WTC11 (cell line): ENCODE measurements around the gene CPTP. TPM values are rescaled to one million over a fixed set of nuclear protein-coding genes. Genes with fewer than 3 reads are reported as not detected.

Experiments
- ATAC-seq: fragments of 200-7000 bp; cut with Tn5 transposase; 2 replicates; pipeline ENCODE4 v1.10.0; 2021; ENCODE audit warnings: mild to moderate bottlenecking, moderate library complexity
- CTCF ChIA-PET: fragments of 300-600 bp; sonication (Branson Sonifier 250); formaldehyde crosslinking; loops from one replicate; lab custom pipeline; 2021; ENCODE audit warnings: antibody characterized with exemption; lab: Charles Lee
- POLR2A ChIA-PET: fragments of 350-600 bp; sonication (Branson Sonifier 250); formaldehyde crosslinking; loops from one replicate; lab custom pipeline; 2021; ENCODE audit warnings: antibody characterized with exemption; lab: Charles Lee
- DNase-seq: peaks from one replicate; pipeline ENCODE4 v3.0.0; 2021; ENCODE audit warnings: low spot score
- H3K27ac Mint-ChIP-seq: 2 replicates; pipeline ENCODE4 v1.8.0; 2021; ENCODE audit warnings: mixed read lengths
- H3K27me3 Mint-ChIP-seq: 2 replicates; pipeline ENCODE4 v1.8.0; 2021; ENCODE audit warnings: low read depth, mild to moderate bottlenecking, moderate library complexity, mixed read lengths
- H3K36me3 Mint-ChIP-seq: 2 replicates; pipeline ENCODE4 v1.8.0; 2021; ENCODE audit warnings: mixed read lengths
- H3K4me1 Mint-ChIP-seq: 2 replicates; pipeline ENCODE4 v1.8.0; 2022; ENCODE audit warnings: mixed read lengths
- H3K4me3 Mint-ChIP-seq: 2 replicates; pipeline ENCODE4 v1.8.0; 2021; ENCODE audit warnings: mild to moderate bottlenecking, moderate library complexity, mixed read lengths
- H3K9me3 Mint-ChIP-seq: 2 replicates; pipeline ENCODE4 v1.8.0; 2021; ENCODE audit warnings: mixed read lengths
- ARID4B ChIP-seq: sonication (generic); formaldehyde crosslinking; IDR thresholded peaks from 2 replicates; pipeline ENCODE4 v1.8.0; 2023; ENCODE audit warnings: missing genetic modification reagents, mild to moderate bottlenecking, borderline replicate concordance
- ESRRA ChIP-seq: sonication (generic); formaldehyde crosslinking; IDR thresholded peaks from 2 replicates; pipeline ENCODE4 v1.8.1; 2022; ENCODE audit warnings: mild to moderate bottlenecking, missing genetic modification reagents, borderline replicate concordance
- FOXP1 ChIP-seq: sonication (generic); formaldehyde crosslinking; IDR thresholded peaks from 2 replicates; pipeline ENCODE4 v1.8.0; 2022; ENCODE audit warnings: missing genetic modification reagents, mild to moderate bottlenecking, moderate library complexity, borderline replicate concordance
- HMGXB4 ChIP-seq: sonication (generic); formaldehyde crosslinking; IDR thresholded peaks from 2 replicates; pipeline ENCODE4 v1.8.1; 2023; ENCODE audit warnings: mild to moderate bottlenecking, moderate library complexity, missing genetic modification reagents
- KAT7 ChIP-seq: sonication (generic); formaldehyde crosslinking; IDR thresholded peaks from 2 replicates; pipeline ENCODE4 v1.8.1; 2023; ENCODE audit warnings: missing genetic modification reagents, mild to moderate bottlenecking, borderline replicate concordance
- RORB ChIP-seq: fragments of 250-450 bp; sonication (Bioruptor Pico); IDR thresholded peaks from 2 replicates; pipeline ENCODE4 v1.9.0; 2021; ENCODE audit warnings: mild to moderate bottlenecking
- TCF7 ChIP-seq: sonication (generic); formaldehyde crosslinking; IDR thresholded peaks from 2 replicates; pipeline ENCODE4 v1.8.0; 2022; ENCODE audit warnings: mild to moderate bottlenecking, low read depth, missing genetic modification reagents, moderate library complexity
- ZMAT4 ChIP-seq: fragments of 250-450 bp; sonication (Bioruptor Pico); IDR thresholded peaks from 2 replicates; pipeline ENCODE4 v1.9.0; 2021; ENCODE audit warnings: mild to moderate bottlenecking
- ZNF317 ChIP-seq: sonication (generic); formaldehyde crosslinking; IDR thresholded peaks from 2 replicates; pipeline ENCODE4 v1.8.1; 2023; ENCODE audit warnings: low read depth, mild to moderate bottlenecking, moderate library complexity, missing genetic modification reagents, borderline replicate concordance
- ZNF416 ChIP-seq: fragments of 250-450 bp; sonication (Bioruptor Pico); IDR thresholded peaks from 2 replicates; pipeline ENCODE4 v1.9.0; 2021; ENCODE audit warnings: mild to moderate bottlenecking, inconsistent platforms
- total RNA-seq: library from RNA; stranded (reverse); gene quantifications from 3 replicates; pipeline ENCODE4 v1.2.3, GENCODE V29; 2021
- TF ChIP-seq, protein P1 (sequence below): fragments of 250-450 bp; sonication (Bioruptor Pico); IDR thresholded peaks from 2 replicates; pipeline ENCODE4 v1.9.0; 2021; ENCODE audit warnings: mild to moderate bottlenecking
- TF ChIP-seq, protein P2 (sequence below): sonication (generic); formaldehyde crosslinking; IDR thresholded peaks from 2 replicates; pipeline ENCODE4 v1.8.1; 2022; ENCODE audit warnings: missing genetic modification reagents, borderline replicate concordance
- TF ChIP-seq, protein P3 (sequence below): fragments of 200-600 bp; IDR thresholded peaks from 2 replicates; pipeline ENCODE4 v1.8.0; 2022; ENCODE audit warnings: antibody characterized with exemption

CPTP gene
- total RNA-seq, 1 experiment from 2014 or later: 14.4 TPM

DNA sequence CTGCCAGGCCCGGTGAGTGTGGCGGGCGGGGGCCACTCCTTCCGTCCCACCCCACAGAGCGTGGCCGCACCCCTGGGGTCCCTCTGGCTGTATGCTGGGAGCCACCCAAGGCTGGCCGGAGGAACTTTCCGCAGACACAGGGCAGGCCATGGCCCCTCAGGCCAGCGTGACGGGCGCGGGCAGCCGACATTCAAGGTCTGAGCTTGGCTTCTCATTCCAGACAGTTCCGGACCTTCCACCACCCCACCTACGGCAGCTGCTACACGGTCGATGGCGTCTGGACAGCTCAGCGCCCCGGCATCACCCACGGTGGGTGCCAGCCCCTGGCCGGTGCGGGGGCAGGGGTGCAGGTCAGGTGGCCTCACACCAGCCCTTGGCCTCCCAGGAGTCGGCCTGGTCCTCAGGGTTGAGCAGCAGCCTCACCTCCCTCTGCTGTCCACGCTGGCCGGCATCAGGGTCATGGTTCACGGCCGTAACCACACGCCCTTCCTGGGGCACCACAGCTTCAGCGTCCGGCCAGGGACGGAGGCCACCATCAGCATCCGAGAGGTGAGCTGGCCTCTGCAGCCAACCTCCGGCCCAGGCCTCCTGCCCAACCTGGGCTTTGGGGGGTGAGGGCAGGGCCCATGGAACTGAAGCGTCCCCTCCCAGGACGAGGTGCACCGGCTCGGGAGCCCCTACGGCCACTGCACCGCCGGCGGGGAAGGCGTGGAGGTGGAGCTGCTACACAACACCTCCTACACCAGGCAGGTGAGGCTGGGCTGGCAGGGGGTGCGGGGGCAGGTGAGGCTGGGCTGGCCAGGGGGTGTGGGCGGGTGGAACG lies 37.1 kb upstream of the CPTP start:
- Mint-ChIP-seq H3K36me3 (no peaks in the 10 kb centered on the region), H3K4me3 (no peak overlapping the region), H3K27me3 (no peaks in the 10 kb centered on the region), H3K4me1 (peaks cover 4% of the 10 kb centered on the region; the same call in 1 of the 2 replicates), H3K27ac (no peak overlapping the region), H3K9me3 (no peaks in the 10 kb centered on the region)
- TF ChIP-seq ZMAT4 (no peak), ARID4B (no peak), ZNF416 (no peak), ESRRA (CRISPR knock-in tag) (no peak), ZNF317 (CRISPR knock-in tag) (no peak), HMGXB4 (CRISPR knock-in tag) (no peak), KAT7 (CRISPR knock-in tag) (no peak)
- TF ChIP-seq, protein P1, sequence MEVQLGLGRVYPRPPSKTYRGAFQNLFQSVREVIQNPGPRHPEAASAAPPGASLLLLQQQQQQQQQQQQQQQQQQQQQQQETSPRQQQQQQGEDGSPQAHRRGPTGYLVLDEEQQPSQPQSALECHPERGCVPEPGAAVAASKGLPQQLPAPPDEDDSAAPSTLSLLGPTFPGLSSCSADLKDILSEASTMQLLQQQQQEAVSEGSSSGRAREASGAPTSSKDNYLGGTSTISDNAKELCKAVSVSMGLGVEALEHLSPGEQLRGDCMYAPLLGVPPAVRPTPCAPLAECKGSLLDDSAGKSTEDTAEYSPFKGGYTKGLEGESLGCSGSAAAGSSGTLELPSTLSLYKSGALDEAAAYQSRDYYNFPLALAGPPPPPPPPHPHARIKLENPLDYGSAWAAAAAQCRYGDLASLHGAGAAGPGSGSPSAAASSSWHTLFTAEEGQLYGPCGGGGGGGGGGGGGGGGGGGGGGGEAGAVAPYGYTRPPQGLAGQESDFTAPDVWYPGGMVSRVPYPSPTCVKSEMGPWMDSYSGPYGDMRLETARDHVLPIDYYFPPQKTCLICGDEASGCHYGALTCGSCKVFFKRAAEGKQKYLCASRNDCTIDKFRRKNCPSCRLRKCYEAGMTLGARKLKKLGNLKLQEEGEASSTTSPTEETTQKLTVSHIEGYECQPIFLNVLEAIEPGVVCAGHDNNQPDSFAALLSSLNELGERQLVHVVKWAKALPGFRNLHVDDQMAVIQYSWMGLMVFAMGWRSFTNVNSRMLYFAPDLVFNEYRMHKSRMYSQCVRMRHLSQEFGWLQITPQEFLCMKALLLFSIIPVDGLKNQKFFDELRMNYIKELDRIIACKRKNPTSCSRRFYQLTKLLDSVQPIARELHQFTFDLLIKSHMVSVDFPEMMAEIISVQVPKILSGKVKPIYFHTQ (CRISPR knock-in tag): no peak
- TF ChIP-seq, protein P2, sequence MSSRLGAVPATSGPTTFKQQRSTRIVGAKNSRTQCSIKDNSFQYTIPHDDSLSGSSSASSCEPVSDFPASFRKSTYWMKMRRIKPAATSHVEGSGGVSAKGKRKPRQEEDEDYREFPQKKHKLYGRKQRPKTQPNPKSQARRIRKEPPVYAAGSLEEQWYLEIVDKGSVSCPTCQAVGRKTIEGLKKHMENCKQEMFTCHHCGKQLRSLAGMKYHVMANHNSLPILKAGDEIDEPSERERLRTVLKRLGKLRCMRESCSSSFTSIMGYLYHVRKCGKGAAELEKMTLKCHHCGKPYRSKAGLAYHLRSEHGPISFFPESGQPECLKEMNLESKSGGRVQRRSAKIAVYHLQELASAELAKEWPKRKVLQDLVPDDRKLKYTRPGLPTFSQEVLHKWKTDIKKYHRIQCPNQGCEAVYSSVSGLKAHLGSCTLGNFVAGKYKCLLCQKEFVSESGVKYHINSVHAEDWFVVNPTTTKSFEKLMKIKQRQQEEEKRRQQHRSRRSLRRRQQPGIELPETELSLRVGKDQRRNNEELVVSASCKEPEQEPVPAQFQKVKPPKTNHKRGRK: no peak
- no peak for ATAC-seq
- POLR2A ChIA-PET: no interaction called here
- peak; percentile 10 for DNase-seq
- CTCF ChIA-PET: interaction anchor here (0.6 to 1.8 kb wide), 2 partner anchors 8 to 40 kb away, joined by 8 read pairs; partner anchors contain the start of gene C1QTNF12

DNA sequence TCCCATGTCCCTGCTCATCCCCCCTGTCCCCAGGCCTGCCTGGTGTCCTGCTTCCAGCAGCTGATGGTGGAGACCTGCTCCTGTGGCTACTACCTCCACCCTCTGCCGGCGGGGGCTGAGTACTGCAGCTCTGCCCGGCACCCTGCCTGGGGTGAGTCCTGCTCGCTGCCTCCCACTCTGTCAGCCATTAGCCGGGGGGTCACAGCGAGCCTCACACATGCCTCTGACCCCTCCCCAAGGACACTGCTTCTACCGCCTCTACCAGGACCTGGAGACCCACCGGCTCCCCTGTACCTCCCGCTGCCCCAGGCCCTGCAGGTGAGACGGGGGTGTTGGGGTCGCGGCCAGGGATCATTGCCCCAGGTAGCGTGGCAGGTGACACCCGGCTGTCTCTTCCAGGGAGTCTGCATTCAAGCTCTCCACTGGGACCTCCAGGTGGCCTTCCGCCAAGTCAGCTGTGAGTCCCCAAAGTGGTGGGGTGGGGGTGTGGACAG lies 34.3 kb upstream of the CPTP start:
- ChIA-PET CTCF (interaction anchor here (0.6 to 4.3 kb wide), 21 partner anchors 8 to 306 kb away, joined by 3 to 81 read pairs (median 5); partner anchors contain the start of genes B3GALT6, SCNN1D, SDF4 and UBE2J2), POLR2A (no interaction called here)
- no peaks in the 10 kb centered on the region for H3K27me3 Mint-ChIP-seq
- no peaks in the 10 kb centered on the region for H3K36me3 Mint-ChIP-seq
- TF ChIP-seq RORB (CRISPR knock-in tag) (no peak), FOXP1 (0 out of 2 replicates have a peak, but pooled peaks have one; percentile 36), TCF7 (CRISPR knock-in tag) (peak; percentile 11; the same call in 1 of the 2 replicates)
- TF ChIP-seq, protein P3, sequence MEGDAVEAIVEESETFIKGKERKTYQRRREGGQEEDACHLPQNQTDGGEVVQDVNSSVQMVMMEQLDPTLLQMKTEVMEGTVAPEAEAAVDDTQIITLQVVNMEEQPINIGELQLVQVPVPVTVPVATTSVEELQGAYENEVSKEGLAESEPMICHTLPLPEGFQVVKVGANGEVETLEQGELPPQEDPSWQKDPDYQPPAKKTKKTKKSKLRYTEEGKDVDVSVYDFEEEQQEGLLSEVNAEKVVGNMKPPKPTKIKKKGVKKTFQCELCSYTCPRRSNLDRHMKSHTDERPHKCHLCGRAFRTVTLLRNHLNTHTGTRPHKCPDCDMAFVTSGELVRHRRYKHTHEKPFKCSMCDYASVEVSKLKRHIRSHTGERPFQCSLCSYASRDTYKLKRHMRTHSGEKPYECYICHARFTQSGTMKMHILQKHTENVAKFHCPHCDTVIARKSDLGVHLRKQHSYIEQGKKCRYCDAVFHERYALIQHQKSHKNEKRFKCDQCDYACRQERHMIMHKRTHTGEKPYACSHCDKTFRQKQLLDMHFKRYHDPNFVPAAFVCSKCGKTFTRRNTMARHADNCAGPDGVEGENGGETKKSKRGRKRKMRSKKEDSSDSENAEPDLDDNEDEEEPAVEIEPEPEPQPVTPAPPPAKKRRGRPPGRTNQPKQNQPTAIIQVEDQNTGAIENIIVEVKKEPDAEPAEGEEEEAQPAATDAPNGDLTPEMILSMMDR: peak; percentile 72
- TF ChIP-seq, all 79 proteins: peak for 3
- Mint-ChIP-seq H3K27ac (no peak overlapping the region), H3K9me3 (no peaks in the 10 kb centered on the region), H3K4me3 (no peak overlapping the region), H3K4me1 (peaks cover 4% of the 10 kb centered on the region; the same call in 1 of the 2 replicates)
- DNase-seq (peak; percentile 88), ATAC-seq (peak; percentile 25)
